Activated CD4-positive, alpha-beta T cell treated with anti-CD3 and anti-CD28 coated beads, Interleukin-2, amount 10 ng/mL, durations not matched to agents 7 days and 5 days (primary cell): ENCODE results near the gene FTO. TPM values are rescaled to one million over a fixed set of nuclear protein-coding genes. Genes with fewer than 3 reads are reported as not detected.
"Not testable (repeated sequence)": the region's sequence is repeated elsewhere in the genome, so short reads cannot be mapped to it uniquely, and the experiment has no call there.

Experiments used
- CTCF ChIA-PET: fragments of 350-600 bp; sonication (Branson Sonifier 250); formaldehyde crosslinking; loops from one replicate; lab custom pipeline; 2021; ENCODE audit warnings: antibody characterized with exemption; lab: Charles Lee
- POLR2A ChIA-PET: fragments of 350-600 bp; sonication (Branson Sonifier 250); formaldehyde crosslinking; loops from one replicate; lab custom pipeline; 2021; ENCODE audit warnings: antibody characterized with exemption; lab: Charles Lee
- DNase-seq: peaks from one replicate; pipeline ENCODE4 v3.0.0-alpha.2; 2020
- H3K27ac Mint-ChIP-seq: one replicate; pipeline ENCODE4 v1.8.0; 2021; ENCODE audit warnings: mild to moderate bottlenecking, moderate library complexity, mixed read lengths
- H3K27me3 Mint-ChIP-seq: one replicate; pipeline ENCODE4 v1.8.0; 2021; ENCODE audit warnings: mixed read lengths
- H3K36me3 Mint-ChIP-seq: one replicate; pipeline ENCODE4 v1.8.0; 2021; ENCODE audit warnings: low read depth, mixed read lengths
- H3K4me1 Mint-ChIP-seq: one replicate; pipeline ENCODE4 v1.8.0; 2021; ENCODE audit warnings: mixed read lengths
- H3K4me3 Mint-ChIP-seq: one replicate; pipeline ENCODE4 v1.8.0; 2021; ENCODE audit warnings: mild to moderate bottlenecking, moderate library complexity, mixed read lengths
- H3K9me3 Mint-ChIP-seq: one replicate; pipeline ENCODE4 v1.8.0; 2021; ENCODE audit warnings: mixed read lengths
- total RNA-seq, 2 experiments: library from RNA; stranded (reverse); gene quantifications; one replicate each; pipeline ENCODE4 v1.2.3, GENCODE V29; 2021

Gene FTO
- total RNA-seq, 2 experiments from 2014 or later = 44.2 to 44.3 TPM

GRCh38 chr16:53686710-53687109 is 17.2 kb upstream of the FTO start:
- POLR2A ChIA-PET = no interaction called here
- CTCF ChIA-PET = no interaction called here
- no peaks in the 10 kb centered on the region for H3K27me3 Mint-ChIP-seq
- H3K36me3 Mint-ChIP-seq = peaks cover 11% of the 10 kb centered on the region
- H3K4me1 Mint-ChIP-seq = no peaks in the 10 kb centered on the region
- no peak for DNase-seq
- H3K4me3 Mint-ChIP-seq = no peak overlapping the region
- no peak overlapping the region for H3K27ac Mint-ChIP-seq
- H3K9me3 Mint-ChIP-seq = peaks cover 2% of the 10 kb centered on the region

DNA sequence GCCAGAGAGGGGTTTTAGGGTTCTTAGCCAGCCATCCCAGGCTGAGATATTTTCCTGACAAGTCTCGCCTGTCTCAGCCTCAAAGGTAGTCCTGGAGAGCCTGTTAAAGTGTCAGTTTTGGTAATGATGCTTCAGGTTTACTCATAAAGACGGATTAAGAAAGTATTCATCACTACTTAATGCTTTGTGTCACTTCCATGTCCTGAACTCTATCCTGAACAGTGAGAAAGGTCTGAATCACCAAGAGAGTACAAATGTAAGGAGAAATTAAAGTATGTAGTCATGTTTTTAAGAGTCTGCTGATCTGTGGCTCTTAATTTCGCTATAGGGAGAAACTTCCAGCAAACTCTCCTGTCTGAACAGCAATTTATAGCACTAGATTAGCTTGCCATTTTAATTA is 14.3 kb upstream of the FTO start:
- H3K27me3 Mint-ChIP-seq = no peaks in the 10 kb centered on the region
- peaks cover 5% of the 10 kb centered on the region for H3K36me3 Mint-ChIP-seq
- peaks cover 2% of the 10 kb centered on the region for H3K9me3 Mint-ChIP-seq
- CTCF ChIA-PET = no interaction called here
- no peak for DNase-seq
- no peaks in the 10 kb centered on the region for H3K4me1 Mint-ChIP-seq
- POLR2A ChIA-PET = no interaction called here
- no peak overlapping the region for H3K27ac Mint-ChIP-seq
- H3K4me3 Mint-ChIP-seq = no peak overlapping the region

DNA sequence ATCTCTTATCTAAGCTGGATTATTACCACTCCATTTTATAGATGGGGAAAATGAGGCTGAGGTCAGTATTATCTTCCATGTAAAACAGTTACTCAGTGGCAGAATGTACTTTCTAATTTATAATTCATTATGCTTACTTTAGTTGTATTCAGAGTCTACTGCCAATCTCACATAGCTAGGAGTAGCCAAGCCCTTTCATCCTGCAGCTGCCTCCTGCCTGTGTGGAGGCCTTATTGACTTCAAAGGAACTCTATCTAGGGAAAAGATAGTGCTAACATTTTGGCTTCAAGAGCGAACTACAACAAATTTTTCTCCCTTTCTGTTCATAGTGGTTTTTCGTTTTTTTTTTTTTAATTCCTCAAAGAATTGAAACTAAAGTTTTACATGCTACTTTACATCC is 13.2 kb upstream of the FTO start:
- ChIA-PET CTCF (interaction anchor here (0.6 kb wide), 1 partner anchor 139 kb away, joined by 5 read pairs; no protein-coding TSS in a partner anchor), POLR2A (no interaction called here)
- Mint-ChIP-seq H3K27ac (no peak overlapping the region), H3K9me3 (no peaks in the 10 kb centered on the region), H3K4me1 (no peaks in the 10 kb centered on the region), H3K27me3 (no peaks in the 10 kb centered on the region), H3K36me3 (no peaks in the 10 kb centered on the region), H3K4me3 (no peak overlapping the region)
- no peak for DNase-seq

DNA sequence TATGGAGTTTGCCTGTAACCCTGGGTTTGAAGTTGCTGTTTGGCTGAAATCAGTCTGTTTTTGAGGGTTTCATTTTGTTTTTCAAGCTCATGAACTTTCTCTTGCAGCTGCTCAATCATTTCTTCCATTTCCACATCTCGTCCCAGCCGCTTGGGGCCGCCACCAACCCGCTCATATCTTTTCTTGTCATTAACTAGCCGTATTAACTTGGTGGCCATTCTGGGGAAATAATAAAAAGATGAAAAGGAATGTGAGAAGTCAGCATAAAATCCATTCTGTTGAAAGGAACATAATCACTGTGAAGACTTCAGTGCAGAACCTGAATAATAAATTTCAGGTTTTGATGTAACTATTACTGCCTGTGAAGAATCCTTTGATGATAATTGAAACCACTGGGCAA is 11.8 kb upstream of the FTO start:
- no peak overlapping the region for H3K4me3 Mint-ChIP-seq
- H3K27ac Mint-ChIP-seq = no peak overlapping the region
- ChIA-PET POLR2A (no interaction called here), CTCF (interaction anchor here (0.6 kb wide), 1 partner anchor 240 kb away, joined by 4 read pairs; no protein-coding TSS in a partner anchor)
- no peaks in the 10 kb centered on the region for H3K4me1 Mint-ChIP-seq
- no peak for DNase-seq
- peaks cover 2% of the 10 kb centered on the region for H3K36me3 Mint-ChIP-seq
- no peaks in the 10 kb centered on the region for H3K27me3 Mint-ChIP-seq
- no peaks in the 10 kb centered on the region for H3K9me3 Mint-ChIP-seq

GRCh38 chr16:53693320-53693719 is 10.6 kb upstream of the FTO start:
- DNase-seq = no peak
- H3K27ac Mint-ChIP-seq = no peak overlapping the region
- H3K4me3 Mint-ChIP-seq = no peak overlapping the region
- H3K36me3 Mint-ChIP-seq = peaks cover 2% of the 10 kb centered on the region
- H3K4me1 Mint-ChIP-seq = no peaks in the 10 kb centered on the region
- no peaks in the 10 kb centered on the region for H3K9me3 Mint-ChIP-seq
- POLR2A ChIA-PET = no interaction called here
- CTCF ChIA-PET = no interaction called here
- no peaks in the 10 kb centered on the region for H3K27me3 Mint-ChIP-seq

GRCh38 chr16:53695070-53695469 is 8.9 kb upstream of the FTO start:
- Mint-ChIP-seq H3K27me3 (no peaks in the 10 kb centered on the region), H3K9me3 (no peaks in the 10 kb centered on the region), H3K27ac (no peak overlapping the region), H3K36me3 (peaks cover 2% of the 10 kb centered on the region), H3K4me3 (no peak overlapping the region), H3K4me1 (no peaks in the 10 kb centered on the region)
- CTCF ChIA-PET = no interaction called here
- POLR2A ChIA-PET = no interaction called here
- no peak for DNase-seq

- POLR2A ChIA-PET, DNase-seq, H3K36me3 Mint-ChIP-seq, H3K4me3 Mint-ChIP-seq, H3K27ac Mint-ChIP-seq, H3K9me3 Mint-ChIP-seq, H3K27me3 Mint-ChIP-seq, H3K4me1 Mint-ChIP-seq, CTCF ChIA-PET: not testable (repeated sequence)
Observed at GRCh38 chr16:53698271-53698670, 5.7 kb upstream of the FTO start.

DNA sequence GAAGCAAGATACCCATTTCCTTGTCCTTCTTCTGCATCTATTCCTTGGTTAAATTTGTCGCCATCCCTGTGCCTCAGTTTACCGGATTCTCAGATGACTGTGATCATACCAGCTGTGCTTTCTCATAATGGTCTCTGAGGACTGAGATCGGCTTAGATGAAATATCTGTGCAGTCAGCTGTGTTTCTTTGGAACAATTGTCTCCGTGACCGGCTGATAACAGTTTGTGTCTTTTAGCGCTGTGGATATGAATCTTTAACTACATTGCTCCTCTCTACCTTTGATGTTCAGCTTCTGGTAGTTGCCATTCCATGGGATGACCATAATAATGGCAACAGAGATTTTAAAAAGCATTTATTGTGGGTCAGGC is 473 bp downstream of the FTO start:
- peaks cover 21% of the 10 kb centered on the region for H3K4me1 Mint-ChIP-seq
- ChIA-PET POLR2A (interaction anchor here (0.6 kb wide), 1 partner anchor 401 kb away, joined by 3 read pairs; no protein-coding TSS in a partner anchor), CTCF (interaction anchor here (1.1 to 1.7 kb wide), 2 partner anchors 11 to 54 kb away, joined by 3 to 4 read pairs; no protein-coding TSS in a partner anchor)
- peak overlapping the region; percentile 93 for H3K27ac Mint-ChIP-seq
- no peaks in the 10 kb centered on the region for H3K27me3 Mint-ChIP-seq
- peak overlapping the region; percentile 92 for H3K4me3 Mint-ChIP-seq
- H3K36me3 Mint-ChIP-seq = peaks cover 7% of the 10 kb centered on the region
- H3K9me3 Mint-ChIP-seq = no peaks in the 10 kb centered on the region
- DNase-seq = no peak

GRCh38 chr16:53707671-53708070 is 3.7 kb downstream of the FTO start:
- H3K27ac Mint-ChIP-seq = no peak overlapping the region
- no peaks in the 10 kb centered on the region for H3K9me3 Mint-ChIP-seq
- no peaks in the 10 kb centered on the region for H3K27me3 Mint-ChIP-seq
- no peak overlapping the region for H3K4me3 Mint-ChIP-seq
- CTCF ChIA-PET = no interaction called here
- H3K4me1 Mint-ChIP-seq = peaks cover 21% of the 10 kb centered on the region
- POLR2A ChIA-PET = no interaction called here
- peaks cover 9% of the 10 kb centered on the region for H3K36me3 Mint-ChIP-seq
- no peak for DNase-seq

GRCh38 chr16:53708490-53708889 is 4.5 kb downstream of the FTO start:
- no peak overlapping the region for H3K4me3 Mint-ChIP-seq
- H3K27me3 Mint-ChIP-seq = no peaks in the 10 kb centered on the region
- DNase-seq = no peak
- CTCF ChIA-PET = no interaction called here
- H3K4me1 Mint-ChIP-seq = peaks cover 21% of the 10 kb centered on the region
- H3K36me3 Mint-ChIP-seq = peaks cover 9% of the 10 kb centered on the region
- no peak overlapping the region for H3K27ac Mint-ChIP-seq
- POLR2A ChIA-PET = no interaction called here
- no peaks in the 10 kb centered on the region for H3K9me3 Mint-ChIP-seq

DNA sequence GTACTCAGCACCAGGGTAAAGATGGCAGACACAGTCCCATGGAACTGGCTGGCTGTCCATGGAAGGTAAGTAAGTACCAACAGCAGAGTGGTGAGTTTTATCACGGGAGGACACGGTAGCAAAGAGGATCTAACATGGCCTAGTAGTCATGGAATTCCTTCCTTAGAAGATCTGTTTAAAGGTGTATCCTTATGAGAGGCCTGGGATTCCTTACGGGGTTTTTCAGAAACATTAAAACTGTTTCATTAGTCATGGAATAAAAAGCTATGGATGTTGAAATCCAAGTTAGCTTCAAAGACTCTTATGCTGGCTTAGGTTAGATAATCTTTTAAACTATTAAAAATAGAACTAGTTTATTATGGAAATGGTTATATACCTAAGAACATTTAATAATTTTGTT is 7.4 kb downstream of the FTO start:
- POLR2A ChIA-PET = no interaction called here
- Mint-ChIP-seq H3K4me1 (peaks cover 6% of the 10 kb centered on the region), H3K27ac (no peak overlapping the region), H3K4me3 (no peak overlapping the region), H3K9me3 (no peaks in the 10 kb centered on the region), H3K36me3 (peaks cover 9% of the 10 kb centered on the region), H3K27me3 (no peaks in the 10 kb centered on the region)
- CTCF ChIA-PET = no interaction called here
- no peak for DNase-seq

- ChIA-PET POLR2A (no interaction called here), CTCF (no interaction called here)
- Mint-ChIP-seq H3K4me3 (no peak overlapping the region), H3K36me3 (peaks cover 7% of the 10 kb centered on the region), H3K9me3 (no peaks in the 10 kb centered on the region), H3K27me3 (no peaks in the 10 kb centered on the region), H3K27ac (no peak overlapping the region), H3K4me1 (peaks cover 6% of the 10 kb centered on the region)
- DNase-seq = no peak
Observed at GRCh38 chr16:53712065-53712464, 8.1 kb downstream of the FTO start.

- Mint-ChIP-seq H3K27ac (no peak overlapping the region), H3K27me3 (no peaks in the 10 kb centered on the region), H3K4me3 (no peak overlapping the region), H3K36me3 (peaks cover 2% of the 10 kb centered on the region), H3K9me3 (no peaks in the 10 kb centered on the region), H3K4me1 (peaks cover 6% of the 10 kb centered on the region)
- ChIA-PET CTCF (no interaction called here), POLR2A (no interaction called here)
- DNase-seq = no peak
Observed at GRCh38 chr16:53713403-53714204, 9.6 kb downstream of the FTO start.
